Psoas muscle (tissue), 8 donors: ENCODE data around the gene MYO7A. TPM values are rescaled to one million over a fixed set of nuclear protein-coding genes. Genes with fewer than 3 reads are reported as not detected.

Source experiments
- ATAC-seq, 4 donors: fragments of 200-7000 bp; cut with Tn5 transposase; one replicate each; pipeline ENCODE4 v1.9.1; 2020; ENCODE audit warnings: moderate library complexity in 3 of 4, mild to moderate bottlenecking in 2 of 4
- DNase-seq, 2 donors: peaks; one replicate each; pipeline ENCODE4 v3.0.0-alpha.2; 2020
- H3K27ac ChIP-seq: fragments of 200-600 bp; one replicate; pipeline ENCODE4 v1.8.0; 2022
- H3K27me3 ChIP-seq, 3 donors: fragments of 200-600 bp in 1 of 3; one replicate each; pipeline versions ENCODE4 v1.6.1 to v1.8.0; 2013 to 2022; ENCODE audit warnings: low read length in 2 of 3, mild to moderate bottlenecking in 2 of 3, moderate library complexity in 1 of 3; ENCODE audit not compliant: insufficient read depth in 3 of 3
- H3K36me3 ChIP-seq, 2 donors: fragments of 200-600 bp in 1 of 2; one replicate each; pipeline versions ENCODE4 v1.6.1 to v1.8.0; 2013 to 2022; ENCODE audit warnings: low read depth in 1 of 2, mild to moderate bottlenecking in 1 of 2, moderate library complexity in 1 of 2; ENCODE audit not compliant: insufficient read depth in 1 of 2
- H3K4me1 ChIP-seq: fragments of 200-600 bp; one replicate; pipeline ENCODE4 v1.8.0; 2022
- H3K4me3 ChIP-seq: fragments of 200-600 bp; one replicate; pipeline ENCODE4 v1.8.0; 2022; ENCODE audit warnings: mild to moderate bottlenecking
- H3K9me3 ChIP-seq: fragments of 200-600 bp; one replicate; pipeline ENCODE4 v1.8.0; 2022
- CTCF ChIP-seq: fragments of 200-600 bp; IDR thresholded peaks from one replicate; pipeline ENCODE4 v1.8.0; 2022; ENCODE audit warnings: antibody characterized with exemption
- WGBS, 3 donors: extraction: QIAGEN DNeasy Blood & Tissue Kit; methylation state at CpG; one replicate each; pipeline versions ENCODE4 v1.1.6 to v1.1.7; 2013; 5-methylcytosine and 5-hydroxymethylcytosine counted together
- intact Hi-C, 2 donors: fragments of 100-400 bp; cut with DNase I; formaldehyde crosslinking; loops; one replicate each; pipeline versions ENCODE4 v1.11.0 to v1.14.2; 2022
- polyA plus RNA-seq, 3 donors: library from polyadenylated mRNA; stranded (reverse); fragments of 200-250 nt; gene quantifications; one replicate each; pipeline ENCODE4 v1.2.3, GENCODE V29; 2013
- total RNA-seq, 4 donors: library from RNA; stranded (reverse); fragmentation: NEBNext Ultra II Directional in 2 of 4; extraction: Animal tissue kit (Norgen Biotek cat#: 25700) in 2 of 4; gene quantifications; one replicate each; pipeline versions ENCODE4 v1.2.1 to v1.2.4, GENCODE V29; 2021 to 2023
- donor health status: healthy with polysubstance abuse.
- donor health status: DM: no; HTN: no; CAD: no; lungs with moderate emphysema.
- donor health status: Bipolar disorder and iron deficiency.
- donor health status: healthy.
- donor health status: DM: yes; HTN: yes; CAD: no.
- donor health status: DM: no; HTN: no; CAD: no.
- donor health status: DM: no; HTN: no; CAD: no.
- donor health status: DM: yes; HTN: yes; CAD: no.

Gene MYO7A
- total and polyA plus RNA-seq, 7 donors: 0.62 to 3.0 (median 2.3) TPM

GRCh38 chr11:77130763-77131513, 2.9 kb downstream of the MYO7A start:
- 13 to 28% (median 28%) methylated on average over 9 of the region's 9 CpGs for WGBS, 3 donors
- no peak overlapping the region for H3K27ac ChIP-seq

GRCh38 chr11:77131560-77131959, 3.5 kb downstream of the MYO7A start:
- TF ChIP-seq CTCF: no peak
- ATAC-seq (no peak), DNase-seq (peak; percentile 15 to 53)
- Histone ChIP-seq H3K9me3 (no peaks in the 10 kb centered on the region), H3K36me3 (no peaks in the 10 kb centered on the region), H3K4me1 (peaks cover 10% of the 10 kb centered on the region), H3K27ac (no peak overlapping the region), H3K4me3 (no peak overlapping the region), H3K27me3 (no peaks in the 10 kb centered on the region)
- intact Hi-C loops: no loop called here
- 56 to 71% (median 61%) methylated on average over 6 of the region's 6 CpGs for WGBS, 3 donors

More at GRCh38 chr11:77130763-77131513, 2.9 kb downstream of the MYO7A start:
- Histone ChIP-seq H3K36me3 (no peaks in the 10 kb centered on the region), H3K9me3 (no peaks in the 10 kb centered on the region), H3K4me1 (peaks cover 10% of the 10 kb centered on the region), H3K27me3 (no peaks in the 10 kb centered on the region), H3K4me3 (no peak overlapping the region)
- intact Hi-C loops: no loop called here
- no peak for TF ChIP-seq CTCF
- ATAC-seq (peak; percentile 41 to 74 (median 42)), DNase-seq (peak; percentile 54 to 79)

- WGBS, 3 donors: 35 to 38% (median 38%) methylated on average over 2 of the region's 2 CpGs
- no peak overlapping the region for H3K27ac ChIP-seq
- intact Hi-C loops: no loop called here
- no peak for TF ChIP-seq CTCF
- H3K4me3 ChIP-seq: no peak overlapping the region
- DNase-seq (no peak), ATAC-seq (no peak)
- H3K9me3 ChIP-seq: no peaks in the 10 kb centered on the region
- H3K36me3 ChIP-seq: no peaks in the 10 kb centered on the region
- peaks cover 10% of the 10 kb centered on the region for H3K4me1 ChIP-seq
- H3K27me3 ChIP-seq: peaks cover 0 to 5% (median 0%) of the 10 kb centered on the region in 3 donors
Measured at GRCh38 chr11:77135069-77135468, 7.0 kb downstream of the MYO7A start.

GRCh38 chr11:77136074-77136473, 8.0 kb downstream of the MYO7A start:
- Histone ChIP-seq H3K4me1 (peaks cover 7% of the 10 kb centered on the region), H3K4me3 (no peak overlapping the region), H3K9me3 (no peaks in the 10 kb centered on the region), H3K36me3 (no peaks in the 10 kb centered on the region), H3K27ac (no peak overlapping the region), H3K27me3 (peaks cover 0 to 5% (median 0%) of the 10 kb centered on the region in 3 donors)
- no peak for TF ChIP-seq CTCF
- ATAC-seq: no peak
- intact Hi-C loops: no loop called here
- WGBS, 3 donors: 89 to 91% (median 91%) methylated on average over 8 of the region's 8 CpGs
- DNase-seq: no peak
